MCF 10A (cell line): ENCODE data around the gene SEC16B. TPM values are rescaled to one million over a fixed set of nuclear protein-coding genes. Genes with fewer than 3 reads are reported as not detected.

ENCODE experiments used
- BruUV-seq: library from RNA; stranded (reverse); fragments of 400-500 nt; replicated peaks from 2 replicates; lab custom pipeline; 2021; lab: Mats Ljungman, UMichigan
- CTCF ChIA-PET: fragments of 300-600 bp; sonication (Branson Sonifier 250); formaldehyde crosslinking; extraction: SDS; loops from one replicate; lab custom pipeline; 2021; ENCODE audit warnings: antibody characterized with exemption, inconsistent platforms; lab: Yijun Ruan, JAX
- POLR2A ChIA-PET: fragments of 300-600, 350-650 bp; sonication (Branson Sonifier 250); formaldehyde crosslinking; extraction: SDS; loops from one replicate; lab custom pipeline; 2020; ENCODE audit warnings: antibody characterized with exemption, inconsistent platforms; lab: Yijun Ruan, JAX
- DNase-seq: peaks from one replicate; pipeline ENCODE4 v3.0.0-alpha.2; 2018; ENCODE audit not compliant: unreplicated experiment
- H3K27ac Mint-ChIP-seq: one replicate; pipeline ENCODE4 v1.8.0; 2022; ENCODE audit warnings: mild to moderate bottlenecking, low read depth, mixed read lengths; ENCODE audit not compliant: unreplicated experiment
- H3K27me3 Mint-ChIP-seq: one replicate; pipeline ENCODE4 v1.8.0; 2022; ENCODE audit warnings: mixed read lengths; ENCODE audit not compliant: insufficient read depth, unreplicated experiment
- H3K36me3 Mint-ChIP-seq: one replicate; pipeline ENCODE4 v1.8.0; 2022; ENCODE audit warnings: mild to moderate bottlenecking, moderate library complexity, mixed read lengths; ENCODE audit not compliant: insufficient read depth, unreplicated experiment
- H3K4me1 Mint-ChIP-seq: one replicate; pipeline ENCODE4 v1.8.0; 2022; ENCODE audit warnings: mixed read lengths; ENCODE audit not compliant: insufficient read depth, unreplicated experiment
- H3K4me3 Mint-ChIP-seq: one replicate; pipeline ENCODE4 v1.8.0; 2022; ENCODE audit warnings: mild to moderate bottlenecking, moderate library complexity, mixed read lengths; ENCODE audit not compliant: unreplicated experiment
- H3K9me3 Mint-ChIP-seq: one replicate; pipeline ENCODE4 v1.8.0; 2022; ENCODE audit warnings: mixed read lengths; ENCODE audit not compliant: unreplicated experiment
- CTCF ChIP-seq: fragments of 200-600 bp; IDR thresholded peaks from one replicate; pipeline ENCODE4 v1.8.0; 2022; ENCODE audit warnings: antibody characterized with exemption, mild to moderate bottlenecking; ENCODE audit not compliant: unreplicated experiment
- intact Hi-C: fragments of 100-400 bp; cut with micrococcal nuclease; formaldehyde crosslinking; loops from 2 replicates; pipeline ENCODE4 v1.14.1; 2022
- total RNA-seq: library from RNA; stranded (reverse); gene quantifications from 2 replicates; pipeline ENCODE4 v1.2.3, GENCODE V29; 2022

SEC16B gene
- total RNA-seq, 1 experiment from 2014 or later: not detected

GRCh38 chr1:177922209-177922608 lies 47.6 kb downstream of the SEC16B start:
- peaks cover 8% of the 10 kb centered on the region for H3K4me1 Mint-ChIP-seq
- no peak for DNase-seq
- no peaks in the 10 kb centered on the region for H3K9me3 Mint-ChIP-seq
- TF ChIP-seq CTCF: no peak
- CTCF ChIA-PET: interaction anchor here (0.6 to 6.7 kb wide), 4 partner anchors 7 to 56 kb away, joined by 3 to 55 read pairs (median 10); no protein-coding TSS in a partner anchor
- intact Hi-C loops: no loop called here
- no peak overlapping the region for H3K27ac Mint-ChIP-seq
- no peaks in the 10 kb centered on the region for H3K27me3 Mint-ChIP-seq
- no TSS peak for BruUV-seq
- POLR2A ChIA-PET: interaction anchor here (2.3 kb wide), 1 partner anchor 9 kb away, joined by 5 read pairs; no protein-coding TSS in a partner anchor
- no peaks in the 10 kb centered on the region for H3K36me3 Mint-ChIP-seq
- H3K4me3 Mint-ChIP-seq: no peak overlapping the region

- peaks cover 2% of the 10 kb centered on the region for H3K4me1 Mint-ChIP-seq
- no peak for TF ChIP-seq CTCF
- H3K36me3 Mint-ChIP-seq: no peaks in the 10 kb centered on the region
- H3K27me3 Mint-ChIP-seq: no peaks in the 10 kb centered on the region
- CTCF ChIA-PET: no interaction called here
- H3K4me3 Mint-ChIP-seq: no peak overlapping the region
- BruUV-seq: no TSS peak
- intact Hi-C loops: no loop called here
- DNase-seq: no peak
- no peaks in the 10 kb centered on the region for H3K9me3 Mint-ChIP-seq
- no peak overlapping the region for H3K27ac Mint-ChIP-seq
- POLR2A ChIA-PET: interaction anchor here (2.3 kb wide), 1 partner anchor 8 kb away, joined by 5 read pairs; no protein-coding TSS in a partner anchor
Measured at GRCh38 chr1:177921590-177921989, 48.3 kb downstream of the SEC16B start.

- H3K27me3 Mint-ChIP-seq: no peaks in the 10 kb centered on the region
- intact Hi-C loops: no loop called here
- no peaks in the 10 kb centered on the region for H3K36me3 Mint-ChIP-seq
- H3K4me1 Mint-ChIP-seq: no peaks in the 10 kb centered on the region
- no peak overlapping the region for H3K4me3 Mint-ChIP-seq
- TF ChIP-seq CTCF: no peak
- DNase-seq: no peak
- CTCF ChIA-PET: interaction anchor here (0.5 to 1.4 kb wide), 6 partner anchors 13 to 1039 kb away, joined by 3 to 5 read pairs (median 3); no protein-coding TSS in a partner anchor
- POLR2A ChIA-PET: interaction anchor here (0.8 kb wide), 1 partner anchor 11 kb away, joined by 3 read pairs; no protein-coding TSS in a partner anchor
- no TSS peak for BruUV-seq
- no peaks in the 10 kb centered on the region for H3K9me3 Mint-ChIP-seq
- H3K27ac Mint-ChIP-seq: no peak overlapping the region
Measured at GRCh38 chr1:177920091-177920490, 49.8 kb downstream of the SEC16B start.

GRCh38 chr1:177915641-177916040 lies 54.2 kb downstream of the SEC16B start:
- H3K27me3 Mint-ChIP-seq: no peaks in the 10 kb centered on the region

More at GRCh38 chr1:177915641-177916040, 54.2 kb downstream of the SEC16B start:
- no peaks in the 10 kb centered on the region for H3K4me1 Mint-ChIP-seq
- H3K9me3 Mint-ChIP-seq: no peaks in the 10 kb centered on the region
- BruUV-seq: no TSS peak
- no peak for TF ChIP-seq CTCF
- intact Hi-C loops: no loop called here
- ChIA-PET CTCF (interaction anchor here (0.6 to 4.7 kb wide), 13 partner anchors 10 to 1356 kb away, joined by 3 to 55 read pairs (median 3); no protein-coding TSS in a partner anchor), POLR2A (interaction anchor here (0.8 kb wide), 1 partner anchor 10 kb away, joined by 3 read pairs; no protein-coding TSS in a partner anchor)
- peak; percentile 77 for DNase-seq
- H3K27ac Mint-ChIP-seq: no peak overlapping the region
- H3K36me3 Mint-ChIP-seq: no peaks in the 10 kb centered on the region
- no peak overlapping the region for H3K4me3 Mint-ChIP-seq
